HG03469 (cell line): ENCODE measurements around the gene AKNA.

Experiments used
- ATAC-seq: cut with Tn5 transposase; IDR thresholded peaks from one replicate; pipeline ENCODE4 v1.9.1; 2021; ENCODE audit warnings: mild to moderate bottlenecking, moderate library complexity, moderate number of reproducible peaks; ENCODE audit not compliant: unreplicated experiment

AKNA gene

GRCh38 chr9:114387680-114388356, at the start of gene AKNA:
TSS of gene AKNA (minus strand) at chr9:114387982. CDS start at chr9:114381333, 6,649 bp downstream.
- ATAC-seq, result no peak

- ATAC-seq, result no peak
Observed at GRCh38 chr9:114437401-114437893, 49.7 kb upstream of the AKNA start.

DNA sequence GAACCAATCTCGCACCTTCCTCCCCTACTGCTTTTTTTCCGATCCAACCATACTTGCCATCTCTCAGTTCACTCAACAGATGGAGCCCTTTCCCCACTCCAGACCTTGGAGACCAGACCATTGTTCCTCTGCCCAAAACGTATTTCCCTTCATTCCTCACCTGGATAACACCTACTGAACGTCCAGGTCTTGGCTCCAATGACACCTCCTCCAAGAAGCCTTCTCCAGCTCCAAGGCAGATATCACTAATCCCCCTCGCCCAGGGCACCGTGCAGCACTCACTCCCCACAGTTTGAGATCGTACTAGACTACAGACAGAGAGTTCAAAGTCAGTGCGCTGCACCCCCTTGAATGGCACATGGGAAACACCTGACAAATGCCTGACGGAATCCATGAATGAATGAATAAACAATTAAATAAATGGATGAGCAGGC, 47.1 kb upstream of the AKNA start:
- ATAC-seq, result no peak

DNA sequence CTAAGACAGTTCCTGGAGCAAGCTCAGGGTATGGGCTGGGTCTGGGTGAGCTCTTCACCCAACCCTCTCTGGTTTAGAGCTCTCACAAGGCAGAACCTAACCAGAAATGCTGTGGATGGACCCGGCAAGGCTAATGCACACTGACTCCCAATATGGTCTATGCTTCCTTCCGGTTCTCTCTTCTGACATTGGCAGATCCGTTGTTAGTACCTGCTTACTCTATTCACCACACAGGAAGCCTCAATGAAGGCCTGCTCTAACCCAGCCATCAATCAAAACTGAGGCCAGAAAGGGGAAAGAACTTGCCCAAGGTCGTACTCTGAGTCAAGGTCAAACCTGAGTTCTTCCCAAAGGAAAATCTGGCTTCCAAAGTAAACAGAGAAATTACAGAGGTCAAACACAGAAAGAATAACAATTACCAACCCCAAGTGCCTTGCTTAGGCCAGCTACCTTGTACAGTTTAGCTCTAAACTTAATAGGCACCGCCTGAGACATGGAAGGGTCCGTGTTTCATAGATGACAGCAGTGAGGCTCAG, 46.0 kb upstream of the AKNA start:
- no peak for ATAC-seq

- ATAC-seq, result no peak
Observed at GRCh38 chr9:114433086-114433485, 45.3 kb upstream of the AKNA start.

GRCh38 chr9:114432323-114433067, 44.7 kb upstream of the AKNA start:
- ATAC-seq, result no peak

- no peak for ATAC-seq
Observed at GRCh38 chr9:114431770-114432169, 44.0 kb upstream of the AKNA start.

DNA sequence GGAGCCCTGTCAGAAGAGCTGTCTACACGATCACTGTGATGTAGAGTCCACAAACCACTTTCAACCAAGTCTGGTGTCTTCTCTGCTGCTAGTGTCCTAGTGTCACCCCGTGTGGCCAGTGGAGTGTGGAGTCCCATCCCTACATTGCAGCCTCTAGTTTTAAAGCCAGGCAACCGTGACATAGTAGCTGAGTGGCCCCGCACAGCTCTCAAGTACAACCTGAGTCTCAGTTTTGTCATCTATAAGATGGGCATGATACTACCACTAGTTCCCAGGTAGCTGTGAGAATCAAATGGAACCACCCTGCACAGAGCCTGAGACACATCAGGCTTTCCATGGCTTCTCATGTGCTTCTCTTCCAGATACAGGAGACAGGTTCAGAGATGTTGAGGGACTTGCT, 43.2 kb upstream of the AKNA start:
- no peak for ATAC-seq

GRCh38 chr9:114430457-114430856, 42.7 kb upstream of the AKNA start:
- ATAC-seq, result no peak

- ATAC-seq, result no peak
Observed at GRCh38 chr9:114429488-114429887, 41.7 kb upstream of the AKNA start.

DNA sequence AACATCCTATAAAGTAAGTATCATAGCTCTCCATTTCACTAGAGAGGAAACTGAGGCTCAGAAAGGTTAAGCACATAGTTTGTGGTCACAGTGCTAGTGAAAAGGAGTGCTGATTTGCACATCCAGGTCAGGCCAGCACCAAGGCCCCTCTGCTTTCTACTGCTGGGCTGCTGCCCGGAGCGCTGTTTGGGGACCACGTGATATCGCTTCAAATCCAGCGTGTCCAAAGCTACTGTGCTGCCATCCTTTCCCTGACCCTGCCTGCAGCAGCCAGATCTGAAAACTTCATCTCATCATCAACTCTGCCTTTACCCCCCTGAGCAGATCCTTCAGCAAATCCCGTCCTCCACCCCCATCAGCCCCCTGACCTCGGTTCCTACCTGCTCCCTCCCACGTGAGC, 40.7 kb upstream of the AKNA start:
- no peak for ATAC-seq

DNA sequence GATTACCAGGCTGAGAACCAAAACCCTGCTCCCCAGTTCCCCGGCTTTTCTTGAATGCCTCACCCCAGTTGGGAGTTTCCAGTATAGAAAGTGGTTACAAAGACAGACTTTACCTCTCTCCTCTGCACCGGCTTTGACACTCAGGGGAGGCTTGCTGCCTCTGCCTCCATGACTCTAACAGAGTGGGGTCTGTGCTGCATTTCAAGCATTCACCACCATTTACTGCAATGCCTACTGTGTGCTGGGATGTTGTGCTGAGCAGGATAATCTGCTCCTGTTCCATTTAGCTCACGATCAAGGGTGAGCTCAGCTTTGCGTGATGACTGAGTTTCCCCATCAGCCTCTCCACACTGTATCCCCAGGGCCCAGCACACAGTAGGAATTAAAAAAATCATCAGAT, 39.9 kb upstream of the AKNA start:
- ATAC-seq, result no peak

DNA sequence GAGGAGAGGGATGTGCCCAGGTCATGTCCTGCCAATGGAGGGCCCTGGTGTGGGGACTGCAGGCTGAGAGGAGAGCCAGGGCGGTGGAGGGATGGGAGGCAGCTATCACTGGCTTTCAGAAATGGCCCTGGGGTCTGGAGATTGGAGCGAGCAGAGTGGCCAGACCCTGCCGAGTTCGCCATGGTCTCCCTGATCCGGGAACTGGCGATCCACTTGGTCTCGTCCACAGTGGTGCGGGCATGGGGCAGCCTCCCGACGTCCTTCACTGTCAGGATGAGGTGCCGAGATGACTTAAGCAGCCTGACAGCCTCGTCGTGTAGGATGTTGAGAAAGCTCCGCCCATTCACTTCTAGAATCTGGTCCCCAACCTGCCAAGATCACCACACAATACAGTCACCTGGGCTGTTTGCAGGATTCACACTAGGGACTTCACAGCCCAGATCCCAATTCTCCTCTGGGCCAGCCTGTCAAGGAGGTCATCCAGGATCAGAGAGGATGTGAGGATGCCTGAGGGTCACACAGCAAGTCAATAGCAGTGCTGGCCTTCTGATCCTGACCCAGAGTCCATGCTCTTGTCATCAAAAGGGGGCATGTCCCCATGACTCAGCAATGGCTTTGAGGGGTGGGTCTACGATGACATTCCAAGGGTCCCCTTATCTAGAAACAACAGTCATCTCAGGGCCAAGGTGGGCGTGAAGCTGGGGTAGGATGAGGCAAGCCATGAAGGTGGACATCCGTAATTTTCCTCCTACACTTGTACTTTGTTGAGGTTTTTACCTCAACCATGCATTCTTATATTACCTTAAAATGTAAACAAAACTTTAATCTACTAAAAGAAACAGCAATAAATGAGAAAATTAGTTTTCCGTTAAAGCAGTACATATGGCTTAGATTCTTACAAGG, 38.5 kb upstream of the AKNA start:
- ATAC-seq, result no peak

DNA sequence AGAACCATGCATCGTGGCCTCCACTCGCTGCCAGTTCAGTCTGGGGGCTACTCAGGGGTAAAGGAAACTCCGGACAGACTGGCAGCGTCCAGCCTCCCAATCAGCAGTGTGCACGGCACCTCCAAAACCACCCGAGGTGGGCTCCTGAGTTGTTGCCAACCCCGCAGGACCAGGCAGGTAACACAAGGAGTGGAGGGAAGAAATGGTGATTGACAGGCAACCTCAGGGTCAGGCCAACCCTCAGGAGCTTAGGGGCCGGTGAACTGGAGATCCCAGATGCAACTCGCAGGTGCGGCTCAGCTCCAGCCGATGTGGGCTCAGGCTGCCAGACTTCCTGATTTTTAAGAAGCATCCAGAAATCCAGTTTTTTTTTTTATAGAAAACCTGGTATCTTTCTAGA, 37.3 kb upstream of the AKNA start:
- ATAC-seq, result no peak

GRCh38 chr9:114424126-114424525, 36.3 kb upstream of the AKNA start:
- no peak for ATAC-seq

- ATAC-seq, result no peak
Observed at GRCh38 chr9:114423181-114423580, 35.4 kb upstream of the AKNA start.

- ATAC-seq, result no peak
Observed at GRCh38 chr9:114421147-114421546, 33.4 kb upstream of the AKNA start.

- no peak for ATAC-seq
Observed at GRCh38 chr9:114419796-114420195, 32.0 kb upstream of the AKNA start.

GRCh38 chr9:114418053-114418452, 30.3 kb upstream of the AKNA start:
- no peak for ATAC-seq

DNA sequence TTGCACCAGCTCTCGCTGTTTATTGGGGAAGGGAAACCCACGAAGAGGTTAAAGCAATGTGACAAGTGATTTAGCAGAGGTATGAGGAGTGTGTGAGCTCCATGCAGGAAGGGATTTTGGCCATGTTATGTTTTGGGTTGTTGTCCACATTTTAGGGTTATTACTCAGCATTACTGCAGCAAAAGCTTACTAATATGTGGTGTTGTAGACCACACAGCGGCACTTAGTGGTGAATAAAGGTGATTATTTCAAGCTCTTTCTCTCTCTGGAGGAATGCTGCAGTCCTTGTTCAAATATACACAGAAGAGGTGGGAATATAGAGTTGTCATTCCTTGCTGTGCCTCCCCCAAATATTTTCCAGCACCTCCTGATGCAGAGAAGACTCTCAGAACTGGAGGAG, 29.7 kb upstream of the AKNA start:
- no peak for ATAC-seq

DNA sequence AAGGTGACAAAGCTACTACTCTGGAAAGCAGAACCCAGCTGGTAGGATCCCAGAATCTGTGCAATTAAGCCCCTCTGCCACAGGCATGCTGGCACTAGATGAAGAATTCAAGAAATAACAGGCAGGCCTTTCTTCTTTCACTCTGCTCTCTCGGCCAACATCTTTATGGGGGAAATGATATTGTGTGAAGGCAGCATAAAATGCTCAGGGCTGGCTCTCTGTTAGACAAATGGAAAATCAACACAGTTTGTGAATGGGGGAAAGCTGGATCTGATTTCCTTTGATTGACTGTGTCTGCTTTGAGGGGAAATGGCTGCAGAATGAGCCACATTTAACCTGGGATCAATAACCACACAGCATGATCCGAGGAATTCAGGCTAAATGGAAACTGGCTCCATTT, 29.1 kb upstream of the AKNA start:
- ATAC-seq, result no peak
